ENCODE results near the gene MYO19. TPM values are rescaled to one million over a fixed set of nuclear protein-coding genes. Genes with fewer than 3 reads are reported as not detected.

Gene MYO19
- total RNA-seq, 4 donors from 2014 or later = 150 to 286 (median 213) TPM

DNA sequence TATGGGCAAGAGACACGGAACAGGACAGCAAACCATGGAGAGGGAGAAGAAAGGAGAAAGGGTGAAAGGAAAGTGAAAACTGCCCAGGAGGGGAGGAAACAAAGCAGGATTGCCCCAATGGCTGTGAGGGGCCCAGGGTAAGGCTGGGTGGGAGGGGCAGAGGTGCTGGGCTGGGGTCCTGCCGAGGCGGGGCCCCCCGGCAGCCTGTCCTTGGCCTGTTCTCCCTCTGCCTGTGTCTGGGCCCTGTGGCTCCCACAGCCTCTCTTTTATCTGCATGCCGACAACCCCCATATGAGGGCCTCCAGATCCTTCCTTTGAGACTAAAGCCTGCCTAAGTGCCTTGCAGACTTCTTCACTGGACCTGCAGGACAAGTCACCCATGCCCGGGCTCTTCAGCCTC lies 32.7 kb downstream of the MYO19 start:
- Histone ChIP-seq H3K4me3 (no peak overlapping the region), H3K27me3 (no peaks in the 10 kb centered on the region), H3K27ac (no peak overlapping the region), H3K4me1 (no peaks in the 10 kb centered on the region), H3K36me3 (peaks cover 0 to 69% (median 0%) of the 10 kb centered on the region in 3 donors), H3K9me3 (no peaks in the 10 kb centered on the region)
- no peak for DNase-seq
- no peak for TF ChIP-seq POLR2A (IDR thresholded peaks at IDR 0.05)
- TF ChIP-seq, protein P1, sequence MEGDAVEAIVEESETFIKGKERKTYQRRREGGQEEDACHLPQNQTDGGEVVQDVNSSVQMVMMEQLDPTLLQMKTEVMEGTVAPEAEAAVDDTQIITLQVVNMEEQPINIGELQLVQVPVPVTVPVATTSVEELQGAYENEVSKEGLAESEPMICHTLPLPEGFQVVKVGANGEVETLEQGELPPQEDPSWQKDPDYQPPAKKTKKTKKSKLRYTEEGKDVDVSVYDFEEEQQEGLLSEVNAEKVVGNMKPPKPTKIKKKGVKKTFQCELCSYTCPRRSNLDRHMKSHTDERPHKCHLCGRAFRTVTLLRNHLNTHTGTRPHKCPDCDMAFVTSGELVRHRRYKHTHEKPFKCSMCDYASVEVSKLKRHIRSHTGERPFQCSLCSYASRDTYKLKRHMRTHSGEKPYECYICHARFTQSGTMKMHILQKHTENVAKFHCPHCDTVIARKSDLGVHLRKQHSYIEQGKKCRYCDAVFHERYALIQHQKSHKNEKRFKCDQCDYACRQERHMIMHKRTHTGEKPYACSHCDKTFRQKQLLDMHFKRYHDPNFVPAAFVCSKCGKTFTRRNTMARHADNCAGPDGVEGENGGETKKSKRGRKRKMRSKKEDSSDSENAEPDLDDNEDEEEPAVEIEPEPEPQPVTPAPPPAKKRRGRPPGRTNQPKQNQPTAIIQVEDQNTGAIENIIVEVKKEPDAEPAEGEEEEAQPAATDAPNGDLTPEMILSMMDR (IDR thresholded peaks at IDR 0.05) = no peak

DNA sequence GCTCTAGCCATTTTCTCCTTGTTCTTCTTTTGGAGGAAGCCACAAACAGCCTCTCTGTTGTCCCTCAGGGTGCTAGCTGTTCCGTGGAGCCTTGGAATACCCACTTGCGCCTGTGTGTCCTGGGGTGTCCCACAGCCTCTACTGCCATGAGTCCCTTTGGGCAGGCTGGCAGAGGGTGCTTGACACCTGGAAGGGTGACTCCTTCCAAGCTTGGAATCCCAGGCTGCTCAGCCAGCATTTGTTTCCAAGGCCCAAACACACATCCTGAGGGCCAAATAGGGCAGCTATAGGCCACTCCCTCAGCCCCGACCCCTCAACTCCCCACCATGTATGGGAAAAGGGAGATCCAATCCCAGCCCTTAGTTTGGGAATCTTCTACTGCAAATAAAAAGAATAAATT lies 33.3 kb downstream of the MYO19 start:
- H3K9me3 ChIP-seq = no peaks in the 10 kb centered on the region
- H3K4me3 ChIP-seq = no peak overlapping the region
- no peaks in the 10 kb centered on the region for H3K4me1 ChIP-seq
- DNase-seq = no peak
- H3K36me3 ChIP-seq = peaks cover 0 to 69% (median 0%) of the 10 kb centered on the region in 3 donors
- TF ChIP-seq, protein P1 (IDR thresholded peaks at IDR 0.05) = no peak
- no peak for TF ChIP-seq POLR2A (IDR thresholded peaks at IDR 0.05)
- no peak overlapping the region for H3K27ac ChIP-seq
- no peaks in the 10 kb centered on the region for H3K27me3 ChIP-seq

DNA sequence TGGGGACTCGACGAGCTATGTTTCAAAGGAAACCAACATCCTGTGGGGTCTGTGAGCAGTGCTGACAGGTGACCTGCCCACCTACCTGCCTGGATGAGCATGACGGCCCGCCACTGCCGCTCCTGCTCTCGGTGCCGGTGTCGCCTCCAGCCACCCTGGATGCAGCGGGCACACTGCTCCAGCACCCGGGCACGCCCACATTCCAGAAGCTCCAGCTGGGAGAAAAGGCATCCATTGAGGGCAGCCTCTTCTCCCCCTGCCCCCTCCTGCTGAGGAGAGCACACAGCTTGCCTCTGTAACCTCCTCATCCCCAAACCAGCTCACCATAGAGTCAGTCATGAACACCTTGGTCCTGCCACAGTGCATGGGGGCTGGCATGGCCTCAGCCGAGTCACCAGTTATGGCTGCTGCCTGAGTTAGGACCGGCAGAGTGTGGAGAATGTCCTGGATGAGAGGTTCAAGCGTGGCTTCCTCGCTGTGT lies 33.9 kb downstream of the MYO19 start:
- no peak for DNase-seq
- no peak overlapping the region for H3K27ac ChIP-seq
- no peak for TF ChIP-seq POLR2A (IDR thresholded peaks at IDR 0.05)
- TF ChIP-seq, protein P1 (IDR thresholded peaks at IDR 0.05) = no peak
- H3K9me3 ChIP-seq = no peaks in the 10 kb centered on the region
- H3K4me1 ChIP-seq = no peaks in the 10 kb centered on the region
- H3K27me3 ChIP-seq = no peaks in the 10 kb centered on the region
- peaks cover 0 to 71% (median 0%) of the 10 kb centered on the region in 3 donors for H3K36me3 ChIP-seq
- no peak overlapping the region for H3K4me3 ChIP-seq

DNA sequence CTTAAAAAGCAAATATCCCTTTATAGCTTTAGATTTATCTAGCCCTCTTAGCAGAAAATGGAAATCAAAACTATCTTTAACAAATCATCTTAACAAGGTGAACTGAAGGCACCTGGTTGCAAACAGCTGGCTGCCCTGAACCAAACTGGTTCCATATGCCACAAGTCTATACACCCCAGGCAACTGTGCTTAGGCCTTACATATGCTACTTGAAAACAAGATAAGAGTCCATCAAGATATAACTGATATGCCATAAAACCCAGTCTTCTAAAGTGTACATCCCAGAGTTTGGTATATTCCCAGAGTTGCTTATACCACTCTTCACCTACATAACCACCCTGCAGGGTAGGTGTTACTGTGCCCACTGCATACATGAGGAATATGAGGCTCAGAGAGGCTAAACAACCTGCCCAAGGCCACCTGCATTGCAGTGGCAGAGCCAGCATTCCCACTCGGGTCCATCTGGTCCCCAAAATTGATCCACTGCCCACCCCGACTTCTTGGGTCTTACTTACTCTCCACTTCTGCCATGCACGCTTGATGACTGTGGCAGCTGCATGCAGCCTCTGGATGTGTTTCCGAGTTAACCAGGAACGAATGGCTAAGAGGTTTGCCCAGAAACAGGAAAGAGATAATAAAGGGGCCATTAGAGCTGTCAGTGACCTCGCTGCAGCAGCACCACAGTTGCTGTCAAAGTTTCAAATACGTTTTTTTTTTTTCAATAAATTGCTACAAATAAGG lies 35.9 kb downstream of the MYO19 start:
- no peaks in the 10 kb centered on the region for H3K9me3 ChIP-seq
- H3K4me1 ChIP-seq = no peaks in the 10 kb centered on the region
- DNase-seq = peak in 1 of 3 donors; percentile 29
- H3K36me3 ChIP-seq = peaks cover 0 to 71% (median 0%) of the 10 kb centered on the region in 3 donors
- TF ChIP-seq POLR2A (IDR thresholded peaks at IDR 0.05) = no peak
- no peak overlapping the region for H3K4me3 ChIP-seq
- H3K27ac ChIP-seq = no peak overlapping the region
- no peaks in the 10 kb centered on the region for H3K27me3 ChIP-seq

DNA sequence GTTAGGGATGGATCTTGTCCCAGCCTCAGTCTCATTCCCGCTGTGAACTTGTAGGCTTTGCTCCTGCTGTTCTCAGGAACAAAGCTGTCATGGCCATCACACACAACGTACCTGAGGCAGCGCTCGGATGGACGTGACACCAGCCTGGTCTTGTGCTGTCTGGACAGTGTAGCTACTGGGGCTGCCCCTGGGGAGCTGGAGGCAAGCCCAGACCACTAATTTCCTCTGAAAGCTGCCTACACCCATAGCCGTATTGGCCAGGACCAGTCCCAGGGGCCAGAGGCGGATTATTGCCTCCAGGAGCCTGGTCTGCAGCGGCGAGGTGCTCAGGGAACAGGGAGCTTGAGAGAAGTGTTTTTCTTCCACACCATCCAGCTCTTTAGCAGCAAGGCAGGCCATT lies 36.5 kb downstream of the MYO19 start:
- no peak overlapping the region for H3K27ac ChIP-seq
- H3K4me1 ChIP-seq = no peaks in the 10 kb centered on the region
- H3K27me3 ChIP-seq = no peaks in the 10 kb centered on the region
- no peaks in the 10 kb centered on the region for H3K9me3 ChIP-seq
- H3K4me3 ChIP-seq = no peak overlapping the region
- peaks cover 0 to 71% (median 0%) of the 10 kb centered on the region in 3 donors for H3K36me3 ChIP-seq
- no peak for DNase-seq
- TF ChIP-seq, protein P1 (IDR thresholded peaks at IDR 0.05) = no peak
- no peak for TF ChIP-seq POLR2A (IDR thresholded peaks at IDR 0.05)

DNA sequence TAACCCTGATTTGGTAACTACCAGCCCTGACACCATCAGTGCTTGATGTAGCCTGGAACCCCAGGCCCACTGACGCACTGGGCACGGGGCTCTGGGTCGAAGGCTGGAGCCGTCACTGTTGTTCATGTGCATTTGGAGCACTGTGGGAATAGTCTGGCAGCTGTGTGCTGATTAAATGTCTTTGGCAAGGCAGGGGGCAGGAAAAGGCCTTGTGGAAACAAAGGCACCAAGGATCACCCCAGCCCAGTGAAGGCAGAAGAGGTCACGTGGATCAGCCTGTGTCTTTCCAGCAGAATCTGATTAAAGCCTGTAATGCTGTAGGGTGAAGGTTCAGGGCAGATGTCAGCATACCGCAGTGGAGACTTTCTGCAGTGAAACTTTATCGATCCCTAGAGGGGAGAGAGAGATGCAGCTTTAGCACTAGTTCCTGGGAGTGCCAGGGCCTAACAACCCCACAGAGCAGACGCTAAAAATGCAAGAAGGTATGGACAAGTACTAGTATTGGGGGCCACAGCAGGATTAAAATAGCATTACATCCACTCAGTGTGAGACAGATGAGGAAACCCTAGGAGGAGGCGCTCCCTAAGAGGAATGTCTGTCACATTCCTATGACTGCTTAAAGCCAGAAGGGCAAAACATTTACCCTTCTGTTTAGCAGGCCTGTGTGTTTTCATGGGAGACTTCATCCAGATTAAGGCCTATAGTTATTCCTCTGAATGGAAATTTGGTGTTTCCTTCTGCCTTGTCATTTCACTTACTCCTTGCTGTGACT lies 38.5 kb downstream of the MYO19 start:
- H3K4me1 ChIP-seq = no peaks in the 10 kb centered on the region
- no peaks in the 10 kb centered on the region for H3K9me3 ChIP-seq
- no peaks in the 10 kb centered on the region for H3K27me3 ChIP-seq
- no peak overlapping the region for H3K4me3 ChIP-seq
- TF ChIP-seq, protein P1 (IDR thresholded peaks at IDR 0.05) = no peak
- no peak for TF ChIP-seq POLR2A (IDR thresholded peaks at IDR 0.05)
- H3K27ac ChIP-seq = no peak overlapping the region
- peaks cover 0 to 81% (median 0%) of the 10 kb centered on the region in 3 donors for H3K36me3 ChIP-seq
- DNase-seq = no peak

Measured in Peyer's patch (tissue), 4 donors.